ENCODE measurements around the gene PHKB. TPM values are rescaled to one million over a fixed set of nuclear protein-coding genes. Genes with fewer than 3 reads are reported as not detected.
"Not testable (repeated sequence)": the region's sequence is repeated elsewhere in the genome, so short reads cannot be mapped to it uniquely, and the experiment has no call there.

Gene PHKB
- total RNA-seq, 1 donor from 2014 or later: 14.6 TPM

DNA sequence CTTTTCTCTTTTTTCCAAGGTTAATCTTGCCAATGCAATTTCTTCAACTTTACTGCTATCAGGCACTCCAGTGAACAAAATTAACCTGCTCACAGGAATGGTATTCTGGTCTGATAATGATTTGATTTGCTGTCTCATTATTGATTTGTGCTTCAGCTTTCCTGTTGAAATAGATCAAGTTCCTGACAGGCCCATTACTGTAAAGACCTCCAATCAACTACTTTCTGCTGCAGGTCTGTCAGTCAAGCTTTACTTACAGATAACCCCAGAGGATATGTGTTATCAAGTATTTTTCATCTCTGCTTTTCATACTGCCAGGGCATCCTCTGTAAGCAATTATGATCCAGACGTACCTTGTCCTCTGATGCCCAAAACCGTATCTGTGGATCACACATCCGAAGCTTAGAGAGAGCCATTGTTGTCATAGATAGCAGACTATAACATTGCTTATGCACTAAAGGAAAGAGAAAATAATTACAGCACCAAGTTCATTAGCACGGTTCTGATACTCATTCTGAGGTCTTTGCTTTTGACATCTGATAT lies 215.6 kb downstream of the PHKB start:
- TF ChIP-seq, protein P1, sequence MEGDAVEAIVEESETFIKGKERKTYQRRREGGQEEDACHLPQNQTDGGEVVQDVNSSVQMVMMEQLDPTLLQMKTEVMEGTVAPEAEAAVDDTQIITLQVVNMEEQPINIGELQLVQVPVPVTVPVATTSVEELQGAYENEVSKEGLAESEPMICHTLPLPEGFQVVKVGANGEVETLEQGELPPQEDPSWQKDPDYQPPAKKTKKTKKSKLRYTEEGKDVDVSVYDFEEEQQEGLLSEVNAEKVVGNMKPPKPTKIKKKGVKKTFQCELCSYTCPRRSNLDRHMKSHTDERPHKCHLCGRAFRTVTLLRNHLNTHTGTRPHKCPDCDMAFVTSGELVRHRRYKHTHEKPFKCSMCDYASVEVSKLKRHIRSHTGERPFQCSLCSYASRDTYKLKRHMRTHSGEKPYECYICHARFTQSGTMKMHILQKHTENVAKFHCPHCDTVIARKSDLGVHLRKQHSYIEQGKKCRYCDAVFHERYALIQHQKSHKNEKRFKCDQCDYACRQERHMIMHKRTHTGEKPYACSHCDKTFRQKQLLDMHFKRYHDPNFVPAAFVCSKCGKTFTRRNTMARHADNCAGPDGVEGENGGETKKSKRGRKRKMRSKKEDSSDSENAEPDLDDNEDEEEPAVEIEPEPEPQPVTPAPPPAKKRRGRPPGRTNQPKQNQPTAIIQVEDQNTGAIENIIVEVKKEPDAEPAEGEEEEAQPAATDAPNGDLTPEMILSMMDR (IDR thresholded peaks at IDR 0.05): no peak
- no peaks in the 10 kb centered on the region for H3K27me3 ChIP-seq
- no peak for DNase-seq (ENCODE audit: low spot score in 2 of 2)
- H3K4me1 ChIP-seq: no peaks in the 10 kb centered on the region
- peaks cover 0 to 3% of the 10 kb centered on the region in 2 donors for H3K9me3 ChIP-seq
- H3K4me3 ChIP-seq: no peak overlapping the region
- H3K27ac ChIP-seq: no peak overlapping the region
- H3K36me3 ChIP-seq: peaks cover 8 to 33% of the 10 kb centered on the region in 2 donors
- intact Hi-C loops (cut with DNase I): no loop called here

DNA sequence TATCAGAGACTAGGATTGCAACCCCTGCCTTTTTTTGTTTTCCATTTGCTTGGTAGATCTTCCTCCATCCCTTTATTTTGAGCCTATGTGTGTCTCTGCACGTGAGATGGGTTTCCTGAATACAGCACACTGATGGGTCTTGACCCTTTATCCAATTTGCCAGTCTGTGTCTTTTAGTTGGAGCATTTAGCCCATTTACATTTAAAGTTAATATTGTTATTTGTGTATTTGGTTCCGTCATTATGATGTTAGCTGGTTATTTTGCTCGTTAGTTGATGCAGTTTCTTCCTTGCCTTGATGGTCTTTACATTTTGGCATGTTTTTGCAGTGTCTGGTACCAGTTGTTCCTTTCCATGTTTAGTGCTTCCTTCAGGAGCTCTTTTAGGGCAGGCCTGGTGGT lies 220.4 kb downstream of the PHKB start:
- H3K36me3 ChIP-seq: peaks cover 19 to 29% of the 10 kb centered on the region in 2 donors
- H3K27ac ChIP-seq; H3K4me3 ChIP-seq; H3K9me3 ChIP-seq; H3K27me3 ChIP-seq; DNase-seq (ENCODE audit: low spot score in 2 of 2); intact Hi-C loops (cut with DNase I); H3K4me1 ChIP-seq: not testable (repeated sequence)

DNA sequence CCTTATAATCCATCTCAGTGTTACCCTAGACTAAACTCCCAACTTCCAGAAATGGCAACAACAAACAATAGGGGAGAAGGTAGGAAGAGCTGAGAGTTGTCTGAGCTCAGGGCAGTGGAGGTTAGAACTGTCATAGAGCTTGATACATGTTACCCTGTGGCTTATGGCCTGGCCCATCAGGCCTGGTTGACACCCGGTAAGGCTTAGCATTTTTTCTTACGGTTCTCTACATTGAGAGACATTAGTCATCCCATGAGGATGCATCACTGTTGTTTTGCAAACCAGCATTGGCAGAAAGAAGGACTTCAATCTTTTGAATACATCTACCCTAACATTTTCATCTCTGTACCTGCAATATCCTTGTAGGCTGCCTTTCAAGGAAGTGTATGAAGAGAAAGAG lies 226.6 kb downstream of the PHKB start:
- intact Hi-C loops (cut with DNase I): no loop called here
- no peaks in the 10 kb centered on the region for H3K27me3 ChIP-seq
- no peaks in the 10 kb centered on the region for H3K9me3 ChIP-seq
- H3K4me1 ChIP-seq: no peaks in the 10 kb centered on the region
- TF ChIP-seq, protein P1 (IDR thresholded peaks at IDR 0.05): no peak
- no peak for DNase-seq (ENCODE audit: low spot score in 2 of 2)
- no peak overlapping the region for H3K27ac ChIP-seq
- H3K36me3 ChIP-seq: peaks cover 21 to 48% of the 10 kb centered on the region in 2 donors
- no peak overlapping the region for H3K4me3 ChIP-seq

DNA sequence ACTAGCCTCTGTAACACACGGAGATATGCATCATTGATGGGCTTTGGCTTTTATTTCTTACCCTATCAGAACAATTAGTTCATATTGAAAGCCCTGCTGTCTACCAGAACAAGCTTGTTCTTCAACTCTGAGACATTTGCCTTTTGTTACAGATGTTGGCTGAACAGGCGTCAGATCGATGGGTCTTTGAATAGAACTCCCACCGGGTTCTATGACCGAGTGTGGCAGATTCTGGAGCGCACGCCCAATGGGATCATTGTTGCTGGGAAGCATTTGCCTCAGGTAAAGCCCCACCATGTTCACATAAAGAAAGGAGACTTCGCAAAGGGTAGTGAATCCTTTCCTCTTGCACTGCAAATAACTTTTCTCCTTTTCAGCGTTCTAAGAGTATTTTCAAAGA lies 232.1 kb downstream of the PHKB start:
- TF ChIP-seq, protein P1 (IDR thresholded peaks at IDR 0.05): no peak
- H3K27me3 ChIP-seq: no peaks in the 10 kb centered on the region
- no peak overlapping the region for H3K4me3 ChIP-seq
- H3K9me3 ChIP-seq: no peaks in the 10 kb centered on the region
- H3K4me1 ChIP-seq: no peaks in the 10 kb centered on the region
- intact Hi-C loops (cut with DNase I): no loop called here
- H3K36me3 ChIP-seq: peaks cover 51 to 91% of the 10 kb centered on the region in 2 donors
- H3K27ac ChIP-seq: no peak overlapping the region
- no peak for DNase-seq (ENCODE audit: low spot score in 2 of 2)

DNA sequence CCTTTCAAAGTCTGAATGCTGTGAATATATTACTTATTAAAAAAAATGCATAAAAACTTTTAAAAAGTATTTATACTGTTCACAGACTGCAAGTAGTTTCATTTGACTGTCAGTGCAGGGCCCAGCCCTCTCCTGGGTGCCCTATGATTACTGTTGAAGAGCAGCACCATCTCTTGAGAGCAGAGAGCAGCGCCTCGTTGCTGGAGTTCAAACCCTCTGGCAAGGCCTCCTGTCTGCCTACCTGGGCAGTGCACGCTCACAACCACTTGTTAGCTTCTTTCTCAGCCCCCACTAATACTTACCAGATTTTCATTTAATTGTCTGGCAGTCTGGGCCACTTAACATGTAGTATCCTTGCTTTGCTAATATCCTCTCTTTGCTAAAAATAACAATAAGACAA lies 233.4 kb downstream of the PHKB start:
- H3K27me3 ChIP-seq: no peaks in the 10 kb centered on the region
- intact Hi-C loops (cut with DNase I): no loop called here
- H3K4me3 ChIP-seq: no peak overlapping the region
- no peak for DNase-seq (ENCODE audit: low spot score in 2 of 2)
- H3K9me3 ChIP-seq: no peaks in the 10 kb centered on the region
- TF ChIP-seq, protein P1 (IDR thresholded peaks at IDR 0.05): no peak
- no peak overlapping the region for H3K27ac ChIP-seq
- no peaks in the 10 kb centered on the region for H3K4me1 ChIP-seq
- peaks cover 56 to 93% of the 10 kb centered on the region in 2 donors for H3K36me3 ChIP-seq

DNA sequence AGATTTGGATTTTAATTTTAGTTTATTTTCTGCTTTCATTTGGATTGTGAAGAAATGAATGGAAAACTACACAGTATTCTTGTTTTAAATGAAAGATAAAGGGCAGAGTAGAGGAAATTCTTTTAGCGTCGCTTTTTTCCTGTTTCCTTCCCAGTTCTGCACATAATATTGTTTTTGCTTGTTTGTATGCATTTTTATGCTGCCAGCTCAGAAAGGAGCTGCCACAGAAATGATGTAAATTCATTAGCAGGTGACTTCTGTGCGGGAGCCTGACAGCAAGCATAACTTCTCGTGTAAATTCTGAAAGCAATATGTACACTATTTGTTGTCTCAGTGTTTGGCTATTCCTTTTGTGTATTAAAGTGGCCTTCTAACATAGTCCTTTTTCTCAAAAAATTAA lies 234.6 kb downstream of the PHKB start:
- no peak overlapping the region for H3K4me3 ChIP-seq
- TF ChIP-seq, protein P1 (IDR thresholded peaks at IDR 0.05): no peak
- intact Hi-C loops (cut with DNase I): no loop called here
- no peaks in the 10 kb centered on the region for H3K4me1 ChIP-seq
- no peaks in the 10 kb centered on the region for H3K27me3 ChIP-seq
- no peak overlapping the region for H3K27ac ChIP-seq
- H3K9me3 ChIP-seq: no peaks in the 10 kb centered on the region
- peaks cover 55 to 82% of the 10 kb centered on the region in 2 donors for H3K36me3 ChIP-seq
- no peak for DNase-seq (ENCODE audit: low spot score in 2 of 2)

Measured in ascending aorta (tissue), 2 donors.